Measurements from ENCODE around the gene ANKRD29. TPM values are rescaled to one million over a fixed set of nuclear protein-coding genes. Genes with fewer than 3 reads are reported as not detected.
"Not testable (repeated sequence)": the region's sequence is repeated elsewhere in the genome, so short reads cannot be mapped to it uniquely, and the experiment has no call there.

ANKRD29 gene
- total and polyA plus RNA-seq, 9 donors, result 2.1 to 5.5 (median 3.3) TPM

GRCh38 chr18:23646282-23646681, 16.4 kb downstream of the ANKRD29 start:
- H3K27ac ChIP-seq (ENCODE audit: low read length), result no peak overlapping the region
- H3K9me3 ChIP-seq (replicated peaks; ENCODE audit: control insufficient read depth, low read depth, low read length), result no peaks in the 10 kb centered on the region
- DNase-seq, result no peak
- no peaks in the 10 kb centered on the region for H3K27me3 ChIP-seq (ENCODE audit: control insufficient read depth, insufficient read depth, low read length)
- H3K36me3 ChIP-seq (ENCODE audit: control insufficient read depth, insufficient read depth, low read length), result no peaks in the 10 kb centered on the region
- no CpG with 5 or more reads among the region's 2 CpGs for WGBS (ENCODE audit: insufficient coverage)
- H3K4me3 ChIP-seq (ENCODE audit: low read length), result no peak overlapping the region
- H3K4me1 ChIP-seq (ENCODE audit: control insufficient read depth, insufficient read depth, low read length), result peaks cover 4% of the 10 kb centered on the region

- Histone ChIP-seq H3K9me3 (replicated peaks; ENCODE audit: control insufficient read depth, low read depth, low read length) (no peaks in the 10 kb centered on the region), H3K4me1 (ENCODE audit: control insufficient read depth, insufficient read depth, low read length) (peaks cover 4% of the 10 kb centered on the region), H3K4me3 (ENCODE audit: low read length) (no peak overlapping the region), H3K27ac (ENCODE audit: low read length) (no peak overlapping the region), H3K27me3 (ENCODE audit: control insufficient read depth, insufficient read depth, low read length) (no peaks in the 10 kb centered on the region), H3K36me3 (ENCODE audit: control insufficient read depth, insufficient read depth, low read length) (no peaks in the 10 kb centered on the region)
- no CpG with 5 or more reads among the region's 4 CpGs for WGBS (ENCODE audit: insufficient coverage)
- DNase-seq, result no peak
Observed at GRCh38 chr18:23645568-23646175, 17.0 kb downstream of the ANKRD29 start.

DNA sequence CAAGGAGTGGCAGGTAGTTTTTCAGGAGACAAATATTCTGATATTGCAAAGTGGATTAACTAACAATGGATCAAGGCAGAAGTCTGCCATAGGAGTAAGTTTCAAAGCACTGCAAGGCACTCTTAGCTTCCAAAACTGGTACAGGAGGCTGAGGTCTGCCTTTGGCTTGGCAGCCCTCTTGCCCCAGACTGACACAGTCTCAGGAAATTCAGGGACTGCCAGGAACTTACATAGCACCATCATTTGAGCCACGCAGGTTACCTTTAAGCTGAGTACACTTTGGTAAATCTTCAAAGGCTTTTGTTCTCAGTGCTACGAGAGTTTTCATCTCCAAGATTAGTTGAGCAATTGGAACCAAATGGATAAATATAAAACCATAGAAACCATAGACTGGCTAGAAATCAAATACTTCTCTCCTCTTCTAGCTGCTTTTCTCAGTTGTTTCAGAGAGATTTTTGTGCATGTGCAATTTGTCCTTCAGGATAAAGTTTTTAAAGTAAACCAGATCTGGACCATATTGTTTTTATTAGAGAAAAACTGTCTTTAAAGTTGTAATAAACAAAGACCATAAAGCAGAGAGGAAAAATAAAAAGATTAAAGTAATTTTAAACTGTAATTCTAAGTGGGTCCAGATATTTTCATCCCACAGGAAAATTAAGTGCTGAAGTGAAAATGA, 18.8 kb downstream of the ANKRD29 start:
- WGBS (ENCODE audit: insufficient coverage), result 33% methylated on average over 1 of the region's 2 CpGs

DNA sequence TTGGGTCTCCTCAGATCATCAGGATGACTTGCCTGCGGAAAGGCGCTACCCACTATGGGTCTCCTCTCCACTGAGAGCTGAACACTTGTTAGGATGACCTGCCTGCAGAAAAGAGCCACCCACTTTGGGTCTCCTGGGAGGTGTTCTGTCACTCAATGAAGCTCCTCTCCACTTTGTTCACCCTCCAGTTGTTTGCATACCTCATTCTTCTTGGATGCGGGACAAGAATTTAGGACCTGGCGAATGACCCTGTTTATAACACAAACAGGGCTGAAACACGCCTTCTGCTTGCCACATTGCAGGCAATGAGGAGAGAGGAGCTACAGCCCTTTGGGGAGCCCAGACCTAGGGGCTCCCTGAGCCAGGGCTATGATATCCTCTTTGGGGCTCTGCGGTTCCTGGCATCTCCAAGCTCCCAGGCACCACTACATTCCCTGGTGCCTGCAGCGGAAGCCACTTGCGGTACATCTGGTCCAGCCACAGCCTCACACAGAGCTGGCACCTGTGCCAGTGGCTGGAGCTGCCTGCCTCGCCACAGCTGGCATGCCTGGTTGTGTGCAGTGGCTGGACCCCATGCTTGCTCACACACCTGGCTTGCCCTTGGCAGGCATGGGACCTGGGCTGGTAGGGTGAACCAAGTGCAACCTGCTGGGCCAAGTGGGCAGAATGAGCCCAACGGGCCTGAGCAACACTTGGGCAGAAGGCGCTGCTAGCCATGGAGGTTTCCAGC, 20.6 kb downstream of the ANKRD29 start:
- Histone ChIP-seq H3K4me1 (ENCODE audit: control insufficient read depth, insufficient read depth, low read length) (no peaks in the 10 kb centered on the region), H3K36me3 (ENCODE audit: control insufficient read depth, insufficient read depth, low read length) (no peaks in the 10 kb centered on the region), H3K27me3 (ENCODE audit: control insufficient read depth, insufficient read depth, low read length) (no peaks in the 10 kb centered on the region), H3K9me3 (replicated peaks; ENCODE audit: control insufficient read depth, low read depth, low read length) (no peaks in the 10 kb centered on the region), H3K4me3 (ENCODE audit: low read length) (no peak overlapping the region), H3K27ac (ENCODE audit: low read length) (no peak overlapping the region)
- no peak for DNase-seq
- WGBS (ENCODE audit: insufficient coverage), result 95% methylated on average over 9 of the region's 11 CpGs

More for the DNA sequence above, 18.8 kb downstream of the ANKRD29 start:
- Histone ChIP-seq H3K36me3 (ENCODE audit: control insufficient read depth, insufficient read depth, low read length) (no peaks in the 10 kb centered on the region), H3K9me3 (replicated peaks; ENCODE audit: control insufficient read depth, low read depth, low read length) (no peaks in the 10 kb centered on the region), H3K4me3 (ENCODE audit: low read length) (no peak overlapping the region), H3K4me1 (ENCODE audit: control insufficient read depth, insufficient read depth, low read length) (peaks cover 4% of the 10 kb centered on the region), H3K27ac (ENCODE audit: low read length) (no peak overlapping the region), H3K27me3 (ENCODE audit: control insufficient read depth, insufficient read depth, low read length) (no peaks in the 10 kb centered on the region)
- DNase-seq, result peak; percentile 31

- DNase-seq, result no peak
- no peaks in the 10 kb centered on the region for H3K36me3 ChIP-seq (ENCODE audit: control insufficient read depth, insufficient read depth, low read length)
- WGBS (ENCODE audit: insufficient coverage), result 74% methylated on average over 7 of the region's 11 CpGs
Observed at GRCh38 chr18:23641143-23641720, 21.5 kb downstream of the ANKRD29 start.

GRCh38 chr18:23640052-23640451, 22.7 kb downstream of the ANKRD29 start:
- no peaks in the 10 kb centered on the region for H3K27me3 ChIP-seq (ENCODE audit: control insufficient read depth, insufficient read depth, low read length)
- H3K9me3 ChIP-seq (replicated peaks; ENCODE audit: control insufficient read depth, low read depth, low read length), result no peaks in the 10 kb centered on the region
- WGBS (ENCODE audit: insufficient coverage), result 80% methylated on average over 1 of the region's 2 CpGs
- H3K27ac ChIP-seq (ENCODE audit: low read length), result no peak overlapping the region
- no peaks in the 10 kb centered on the region for H3K36me3 ChIP-seq (ENCODE audit: control insufficient read depth, insufficient read depth, low read length)
- no peak overlapping the region for H3K4me3 ChIP-seq (ENCODE audit: low read length)
- H3K4me1 ChIP-seq (ENCODE audit: control insufficient read depth, insufficient read depth, low read length), result no peaks in the 10 kb centered on the region
- DNase-seq, result no peak

More at GRCh38 chr18:23641143-23641720, 21.5 kb downstream of the ANKRD29 start:
- H3K4me1 ChIP-seq (ENCODE audit: control insufficient read depth, insufficient read depth, low read length), result no peaks in the 10 kb centered on the region
- no peaks in the 10 kb centered on the region for H3K27me3 ChIP-seq (ENCODE audit: control insufficient read depth, insufficient read depth, low read length)
- H3K4me3 ChIP-seq (ENCODE audit: low read length), result no peak overlapping the region
- H3K9me3 ChIP-seq (replicated peaks; ENCODE audit: control insufficient read depth, low read depth, low read length), result no peaks in the 10 kb centered on the region
- H3K27ac ChIP-seq (ENCODE audit: low read length), result no peak overlapping the region

- WGBS (ENCODE audit: insufficient coverage), result no CpG with 5 or more reads among the region's 5 CpGs
- H3K27ac ChIP-seq (ENCODE audit: low read length); H3K4me3 ChIP-seq (ENCODE audit: low read length); H3K9me3 ChIP-seq (replicated peaks; ENCODE audit: control insufficient read depth, low read depth, low read length); H3K27me3 ChIP-seq (ENCODE audit: control insufficient read depth, insufficient read depth, low read length); H3K4me1 ChIP-seq (ENCODE audit: control insufficient read depth, insufficient read depth, low read length); DNase-seq; H3K36me3 ChIP-seq (ENCODE audit: control insufficient read depth, insufficient read depth, low read length): not testable (repeated sequence)
Observed at GRCh38 chr18:23636433-23636832, 26.3 kb downstream of the ANKRD29 start.

DNA sequence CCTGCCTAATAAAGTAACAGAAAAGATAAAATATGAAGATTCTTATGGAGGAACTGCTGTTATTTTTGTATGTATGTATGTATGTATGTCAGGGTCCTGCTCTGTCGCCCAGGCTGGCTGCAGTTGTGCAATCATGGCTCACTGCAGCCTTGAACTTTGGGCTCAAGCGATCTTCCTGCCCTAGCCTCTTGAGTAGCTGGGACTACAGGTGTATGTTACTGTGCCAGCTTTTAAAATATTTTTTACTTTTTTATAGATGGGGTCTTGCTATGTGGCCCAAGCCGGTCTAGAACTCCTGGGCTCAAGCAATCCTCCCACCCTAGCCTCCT, 26.7 kb downstream of the ANKRD29 start:
- DNase-seq, result no peak
- Histone ChIP-seq H3K4me1 (ENCODE audit: control insufficient read depth, insufficient read depth, low read length) (no peaks in the 10 kb centered on the region), H3K36me3 (ENCODE audit: control insufficient read depth, insufficient read depth, low read length) (no peaks in the 10 kb centered on the region), H3K27me3 (ENCODE audit: control insufficient read depth, insufficient read depth, low read length) (no peaks in the 10 kb centered on the region), H3K4me3 (ENCODE audit: low read length) (no peak overlapping the region), H3K9me3 (replicated peaks; ENCODE audit: control insufficient read depth, low read depth, low read length) (no peaks in the 10 kb centered on the region), H3K27ac (ENCODE audit: low read length) (no peak overlapping the region)
- WGBS (ENCODE audit: insufficient coverage), result no CpG with 5 or more reads among the region's 3 CpGs

- 40% methylated on average over 1 of the region's 6 CpGs for WGBS (ENCODE audit: insufficient coverage)
- H3K27me3 ChIP-seq (ENCODE audit: control insufficient read depth, insufficient read depth, low read length), result no peaks in the 10 kb centered on the region
Observed at GRCh38 chr18:23635283-23636070, 27.2 kb downstream of the ANKRD29 start.

More at GRCh38 chr18:23635283-23636070, 27.2 kb downstream of the ANKRD29 start:
- H3K9me3 ChIP-seq (replicated peaks; ENCODE audit: control insufficient read depth, low read depth, low read length), result no peaks in the 10 kb centered on the region
- no peak overlapping the region for H3K4me3 ChIP-seq (ENCODE audit: low read length)
- no peaks in the 10 kb centered on the region for H3K4me1 ChIP-seq (ENCODE audit: control insufficient read depth, insufficient read depth, low read length)
- no peak overlapping the region for H3K27ac ChIP-seq (ENCODE audit: low read length)
- DNase-seq, result no peak
- H3K36me3 ChIP-seq (ENCODE audit: control insufficient read depth, insufficient read depth, low read length), result no peaks in the 10 kb centered on the region
